SK-N-SH treated with all-trans-retinoic acid at 6 μM for 48 hours (cell line): Measurements from ENCODE around the gene PGAM1.
"Not testable (repeated sequence)": the region's sequence is repeated elsewhere in the genome, so short reads cannot be mapped to it uniquely, and the experiment has no call there.

Source experiments
- ATAC-seq: fragments of 200-7000 bp; cut with Tn5 transposase; 3 replicates; pipeline ENCODE4 v1.9.1; 2020; ENCODE audit warnings: mild to moderate bottlenecking, moderate library complexity
- ARNTL ChIP-seq: fragments of 450-650 bp; formaldehyde crosslinking; IDR thresholded peaks from 2 replicates; pipeline ENCODE4 v1.5.0; 2020; ENCODE audit warnings: low read depth, mild to moderate bottlenecking, moderate library complexity, borderline replicate concordance
- BACH2 ChIP-seq: fragments of 250-450 bp; sonication (Bioruptor Pico); IDR thresholded peaks from 2 replicates; pipeline ENCODE4 v1.9.0; 2021; ENCODE audit warnings: mild to moderate bottlenecking, borderline replicate concordance
- CREB5 ChIP-seq: fragments of 250-450 bp; sonication (Bioruptor Pico); IDR thresholded peaks from 2 replicates; pipeline ENCODE4 v1.5.1; 2020; ENCODE audit warnings: low read depth, mild to moderate bottlenecking, moderate library complexity
- CSDC2 ChIP-seq: fragments of 250-450 bp; sonication (Bioruptor Pico); IDR thresholded peaks from 2 replicates; pipeline ENCODE4 v1.5.0; 2020; ENCODE audit warnings: mild to moderate bottlenecking, moderate library complexity
- CSRNP3 ChIP-seq: fragments of 250-450 bp; sonication (Bioruptor Pico); IDR thresholded peaks from 2 replicates; pipeline ENCODE4 v1.5.1; 2021; ENCODE audit warnings: mild to moderate bottlenecking, moderate library complexity
- ESRRG ChIP-seq: fragments of 250-450 bp; sonication (Bioruptor Pico); IDR thresholded peaks from 2 replicates; pipeline ENCODE4 v1.6.1; 2021; ENCODE audit warnings: mild to moderate bottlenecking
- GLIS3 ChIP-seq: fragments of 250-450 bp; sonication (Bioruptor Pico); IDR thresholded peaks from 2 replicates; pipeline ENCODE4 v1.5.0; 2020; ENCODE audit warnings: mild to moderate bottlenecking, moderate library complexity
- ISL1 ChIP-seq: fragments of 250-450 bp; sonication (Bioruptor Pico); IDR thresholded peaks from 2 replicates; pipeline ENCODE4 v2.1.2; 2022; ENCODE audit warnings: mild to moderate bottlenecking, moderate library complexity
- OSR1 ChIP-seq: fragments of 250-450 bp; sonication (Bioruptor Pico); IDR thresholded peaks from 2 replicates; pipeline ENCODE4 v1.8.0; 2022; ENCODE audit warnings: moderate library complexity, mild to moderate bottlenecking, inconsistent platforms
- PATZ1 ChIP-seq: fragments of 250-450 bp; sonication (Bioruptor Pico); IDR thresholded peaks from 2 replicates; pipeline ENCODE4 v1.8.0; 2020; ENCODE audit warnings: mild to moderate bottlenecking, moderate library complexity, borderline replicate concordance
- POU6F1 ChIP-seq: fragments of 250-450 bp; sonication (Bioruptor Pico); IDR thresholded peaks from 2 replicates; pipeline ENCODE4 v1.8.0; 2021; ENCODE audit warnings: low read depth, mild to moderate bottlenecking, moderate library complexity, borderline replicate concordance
- PPARA ChIP-seq: fragments of 250-450 bp; sonication (Bioruptor Pico); IDR thresholded peaks from 2 replicates; pipeline ENCODE4 v1.5.0; 2020; ENCODE audit warnings: mild to moderate bottlenecking, borderline replicate concordance
- RARB ChIP-seq: fragments of 250-450 bp; sonication (Bioruptor Pico); IDR thresholded peaks from 2 replicates; pipeline ENCODE4 v1.8.0; 2021; ENCODE audit warnings: mild to moderate bottlenecking, moderate library complexity
- SNAI2 ChIP-seq: fragments of 250-450 bp; sonication (Bioruptor Pico); IDR thresholded peaks from 2 replicates; pipeline ENCODE4 v1.5.0; 2020; ENCODE audit warnings: mild to moderate bottlenecking, moderate library complexity
- TCF4 ChIP-seq: fragments of 250-450 bp; sonication (Bioruptor Pico); IDR thresholded peaks from 2 replicates; pipeline ENCODE4 v1.8.0; 2021; ENCODE audit warnings: mild to moderate bottlenecking, moderate library complexity, borderline replicate concordance
- TOX ChIP-seq: fragments of 250-450 bp; sonication (Bioruptor Pico); IDR thresholded peaks from 2 replicates; pipeline ENCODE4 v1.8.0; 2021; ENCODE audit warnings: mild to moderate bottlenecking, moderate library complexity, borderline replicate concordance
- TSHZ2 ChIP-seq: fragments of 250-450 bp; sonication (Bioruptor Pico); IDR thresholded peaks from 2 replicates; pipeline ENCODE4 v1.5.0; 2020; ENCODE audit warnings: mild to moderate bottlenecking, moderate library complexity
- ZC3H10 ChIP-seq: fragments of 250-450 bp; sonication (Bioruptor Pico); IDR thresholded peaks from 2 replicates; pipeline ENCODE4 v1.5.1; 2021; ENCODE audit warnings: mild to moderate bottlenecking, moderate library complexity
- ZFP3 ChIP-seq: fragments of 250-450 bp; sonication (Bioruptor Pico); IDR thresholded peaks from 2 replicates; pipeline ENCODE4 v1.5.0; 2020; ENCODE audit warnings: mild to moderate bottlenecking, moderate library complexity
- ZFP30 ChIP-seq: fragments of 450-650 bp; formaldehyde crosslinking; IDR thresholded peaks from 2 replicates; pipeline ENCODE4 v1.5.0; 2022; ENCODE audit warnings: mild to moderate bottlenecking, moderate library complexity
- ZNF565 ChIP-seq: fragments of 450-650 bp; formaldehyde crosslinking; conservative IDR thresholded peaks from 2 replicates; pipeline ENCODE4 v1.5.0; 2020; ENCODE audit warnings: low read depth, mild to moderate bottlenecking, moderate library complexity
- ZNF70 ChIP-seq: fragments of 450-650 bp; formaldehyde crosslinking; IDR thresholded peaks from 2 replicates; pipeline ENCODE4 v1.5.0; 2020; ENCODE audit warnings: mild to moderate bottlenecking, moderate library complexity
- ZNF8 ChIP-seq: fragments of 450-650 bp; formaldehyde crosslinking; IDR thresholded peaks from 2 replicates; pipeline ENCODE4 v1.5.0; 2020; ENCODE audit warnings: mild to moderate bottlenecking, moderate library complexity

Gene PGAM1

GRCh38 chr10:97412891-97413304 lies 13.1 kb upstream of the PGAM1 start:
- ATAC-seq = no peak
- no peak for TF ChIP-seq ZNF70 (CRISPR knock-in tag)
- TF ChIP-seq ISL1 (CRISPR knock-in tag) = no peak
- TF ChIP-seq ZNF565 = no peak
- no peak for TF ChIP-seq TOX
- no peak for TF ChIP-seq BACH2 (CRISPR knock-in tag)
- no peak for TF ChIP-seq PATZ1
- no peak for TF ChIP-seq CSRNP3 (CRISPR knock-in tag)
- TF ChIP-seq ZNF8 = no peak
- no peak for TF ChIP-seq ZC3H10
- no peak for TF ChIP-seq ZFP30
- no peak for TF ChIP-seq CSDC2 (CRISPR knock-in tag)
- no peak for TF ChIP-seq OSR1
- no peak for TF ChIP-seq ZFP3
- TF ChIP-seq CREB5 (CRISPR knock-in tag) = no peak
- no peak for TF ChIP-seq PPARA
- no peak for TF ChIP-seq GLIS3 (CRISPR knock-in tag)
- no peak for TF ChIP-seq SNAI2 (CRISPR knock-in tag)
- no peak for TF ChIP-seq ARNTL
- TF ChIP-seq RARB = no peak
- TF ChIP-seq TSHZ2 = no peak

- no peak for ATAC-seq
- TF ChIP-seq ESRRG (CRISPR knock-in tag) = no peak
- no peak for TF ChIP-seq ZNF565
- no peak for TF ChIP-seq PATZ1
- TF ChIP-seq OSR1 = no peak
- no peak for TF ChIP-seq SNAI2 (CRISPR knock-in tag)
- TF ChIP-seq CSDC2 (CRISPR knock-in tag) = no peak
- TF ChIP-seq POU6F1 (CRISPR knock-in tag) = no peak
- TF ChIP-seq CREB5 (CRISPR knock-in tag) = no peak
- TF ChIP-seq ISL1 (CRISPR knock-in tag) = no peak
- TF ChIP-seq ZC3H10 = no peak
- no peak for TF ChIP-seq TOX
- TF ChIP-seq ZFP30 = no peak
- no peak for TF ChIP-seq PPARA
- TF ChIP-seq TCF4 (CRISPR knock-in tag) = no peak
- TF ChIP-seq ARNTL = no peak
- no peak for TF ChIP-seq GLIS3 (CRISPR knock-in tag)
- TF ChIP-seq CSRNP3 (CRISPR knock-in tag) = no peak
- no peak for TF ChIP-seq RARB
- no peak for TF ChIP-seq ZFP3
- TF ChIP-seq, all 23 proteins: peak for 0
Observed at GRCh38 chr10:97416565-97416964, 9.4 kb upstream of the PGAM1 start.

GRCh38 chr10:97423757-97424098 lies 2.3 kb upstream of the PGAM1 start:
- ATAC-seq = not testable (repeated sequence)
